Neural cell (in vitro differentiated cells): ENCODE measurements around the gene FBXO11. TPM values are rescaled to one million over a fixed set of nuclear protein-coding genes. Genes with fewer than 3 reads are reported as not detected.

Source experiments
- H2AFZ ChIP-seq: fragments of 200-600, 300-800 bp; sonication (generic), shearing (Covaris generic); 2 replicates; pipeline ENCODE4 v1.6.0; 2014; ENCODE audit warnings: low read depth, mild to moderate bottlenecking, antibody characterized with exemption, low read length, moderate library complexity
- H3F3A ChIP-seq: fragments of 200-600 bp; shearing (Covaris generic); 2 replicates; pipeline ENCODE4 v1.6.1; 2016; ENCODE audit warnings: mild to moderate bottlenecking, moderate library complexity, mixed read lengths, antibody characterized with exemption, low read length; ENCODE audit not compliant: insufficient read depth, poor library complexity, severe bottlenecking
- H3K27ac ChIP-seq: fragments of 200-600, 300-800 bp; sonication (generic), shearing (Covaris generic); 2 replicates; pipeline ENCODE4 v1.5.1; 2014; ENCODE audit warnings: mild to moderate bottlenecking, low read length, moderate library complexity
- H3K27me3 ChIP-seq: fragments of 300-800, 200-600 bp; sonication (generic), shearing (Covaris generic); 2 replicates; pipeline ENCODE4 v1.6.0; 2014; ENCODE audit warnings: mild to moderate bottlenecking, low read depth, low read length, moderate library complexity; ENCODE audit not compliant: insufficient read depth
- H3K36me3 ChIP-seq: fragments of 300-800, 200-600 bp; sonication (generic), shearing (Covaris generic); 2 replicates; pipeline ENCODE4 v1.5.1; 2014; ENCODE audit warnings: mild to moderate bottlenecking, antibody characterized with exemption, low read length, moderate library complexity; ENCODE audit not compliant: insufficient read depth
- H3K4me2 ChIP-seq: fragments of 300-800, 200-600 bp; sonication (generic), shearing (Covaris generic); 2 replicates; pipeline ENCODE4 v1.6.0; 2014; ENCODE audit warnings: mild to moderate bottlenecking, low read length
- H3K4me3 ChIP-seq: fragments of 300-800, 200-600 bp; sonication (generic), shearing (Covaris generic); 2 replicates; pipeline ENCODE4 v1.5.1; 2014; ENCODE audit warnings: mild to moderate bottlenecking, low read length, moderate library complexity
- H3K79me2 ChIP-seq: fragments of 200-600 bp; shearing (Covaris generic); replicated peaks from 2 replicates; pipeline ENCODE4 v1.6.0; 2014; ENCODE audit warnings: mild to moderate bottlenecking, low read length, moderate library complexity; ENCODE audit not compliant: insufficient read depth
- H3K9ac ChIP-seq: fragments of 300-800, 200-600 bp; sonication (generic), shearing (Covaris generic); 2 replicates; pipeline ENCODE4 v1.6.1; 2016; ENCODE audit warnings: mild to moderate bottlenecking, low read length, mixed read lengths
- H3K9me2 ChIP-seq: fragments of 200-600 bp; shearing (Covaris generic); 2 replicates; pipeline ENCODE4 v1.6.1; 2016; ENCODE audit warnings: mild to moderate bottlenecking, low read length, mixed read lengths; ENCODE audit not compliant: insufficient read depth
- H3K9me3 ChIP-seq: fragments of 200-600, 300-800 bp; sonication (generic), shearing (Covaris generic); 2 replicates; pipeline ENCODE4 v1.6.1; 2016; ENCODE audit warnings: mild to moderate bottlenecking, mixed run types, low read length, moderate library complexity, mixed read lengths
- H4K20me1 ChIP-seq: fragments of 200-600 bp; shearing (Covaris generic); 2 replicates; pipeline ENCODE4 v1.6.1; 2016; ENCODE audit warnings: mild to moderate bottlenecking, mixed run types; ENCODE audit not compliant: insufficient read depth
- CTCF ChIP-seq: fragments of 450-650 bp; IDR thresholded peaks from 2 replicates; pipeline ENCODE4 v1.5.1; 2014; ENCODE audit warnings: antibody characterized with exemption, mild to moderate bottlenecking, moderate library complexity; ENCODE audit not compliant: poor library complexity, severe bottlenecking
- EP300 ChIP-seq: fragments of 450-650 bp; conservative IDR thresholded peaks from 2 replicates; pipeline ENCODE4 v1.6.1; 2014; ENCODE audit warnings: antibody characterized with exemption, mild to moderate bottlenecking, moderate library complexity; ENCODE audit not compliant: poor library complexity, severe bottlenecking
- EZH2 ChIP-seq: fragments of 200-600, 300-800 bp; shearing (Covaris generic), sonication (generic); IDR thresholded peaks from 2 replicates; pipeline ENCODE4 v1.6.1; 2014; ENCODE audit warnings: antibody characterized with exemption, low read length, borderline replicate concordance, mild to moderate bottlenecking; ENCODE audit not compliant: insufficient read depth, poor library complexity, severe bottlenecking
- MXI1 ChIP-seq: fragments of 450-650 bp; conservative IDR thresholded peaks from 2 replicates; pipeline ENCODE4 v1.6.1; 2014; ENCODE audit warnings: antibody characterized with exemption, mild to moderate bottlenecking; ENCODE audit not compliant: poor library complexity, severe bottlenecking
- POLR2AphosphoS5 ChIP-seq: IDR thresholded peaks from 2 replicates; pipeline ENCODE4 v1.6.1; 2012
- RAD21 ChIP-seq: fragments of 450-650 bp; conservative IDR thresholded peaks from 2 replicates; pipeline ENCODE4 v1.6.1; 2014; ENCODE audit warnings: antibody characterized with exemption, mild to moderate bottlenecking, moderate library complexity
- REST ChIP-seq: IDR thresholded peaks from 2 replicates; pipeline ENCODE4 v1.6.1; 2012; ENCODE audit warnings: borderline replicate concordance
- SMC3 ChIP-seq: fragments of 450-650 bp; conservative IDR thresholded peaks from 2 replicates; pipeline ENCODE4 v1.6.1; 2014; ENCODE audit warnings: antibody characterized with exemption, mild to moderate bottlenecking, moderate library complexity; ENCODE audit not compliant: poor library complexity
- TAF1 ChIP-seq: IDR thresholded peaks from 2 replicates; pipeline ENCODE4 v1.6.1; 2012; ENCODE audit warnings: low read depth
- polyA plus RNA-seq: library from polyadenylated mRNA; depleted of rRNA; stranded (reverse); fragments of >200 nt; gene quantifications from 2 replicates; pipeline ENCODE4 v1.2.3, GENCODE V29; 2014

Gene FBXO11
- polyA plus RNA-seq, 1 donor from 2014 or later, result 132 TPM

- Histone ChIP-seq H3K9me2 (no peaks in the 10 kb centered on the region), H3K27ac (no peak overlapping the region), H3K9ac (no peak overlapping the region), H4K20me1 (no peaks in the 10 kb centered on the region), H3K79me2 (no peaks in the 10 kb centered on the region), H3K4me3 (no peak overlapping the region), H3F3A (no peaks in the 10 kb centered on the region), H3K36me3 (no peaks in the 10 kb centered on the region), H3K9me3 (no peaks in the 10 kb centered on the region), H2AFZ (no peak overlapping the region), H3K27me3 (no peaks in the 10 kb centered on the region), H3K4me2 (no peak overlapping the region)
- TF ChIP-seq POLR2AphosphoS5 (no peak), REST (no peak), RAD21 (no peak), SMC3 (no peak), CTCF (no peak), MXI1 (no peak), TAF1 (no peak), EP300 (no peak)
Observed at GRCh38 chr2:47946593-47946992, 40.3 kb upstream of the FBXO11 start.

- Histone ChIP-seq H3K4me2 (no peak overlapping the region), H2AFZ (no peak overlapping the region), H3K4me3 (no peak overlapping the region), H3K9me2 (no peaks in the 10 kb centered on the region), H3F3A (no peaks in the 10 kb centered on the region), H3K36me3 (no peaks in the 10 kb centered on the region), H3K79me2 (no peaks in the 10 kb centered on the region), H3K9me3 (no peaks in the 10 kb centered on the region), H3K9ac (no peak overlapping the region), H4K20me1 (no peaks in the 10 kb centered on the region), H3K27me3 (no peaks in the 10 kb centered on the region), H3K27ac (no peak overlapping the region)
- TF ChIP-seq EP300 (no peak), TAF1 (no peak), RAD21 (no peak), CTCF (no peak), POLR2AphosphoS5 (no peak), SMC3 (no peak), EZH2 (no peak), REST (no peak), MXI1 (no peak)
Observed at GRCh38 chr2:47945046-47945781, 38.9 kb upstream of the FBXO11 start.
